NCI-H1694 treated with DMSO at 0.1 percent for 48 hours (cell line): Measurements from ENCODE around the gene HERPUD2.
A peak's percentile ranks its signal among the peaks of the same experiment; 100 is the strongest.
"Not testable (repeated sequence)": the region's sequence is repeated elsewhere in the genome, so short reads cannot be mapped to it uniquely, and the experiment has no call there.

ENCODE experiments used
- DNase-seq: peaks from one replicate; lab custom pipeline; 2025; lab: John Stamatoyannopoulos, UW

HERPUD2 gene

GRCh38 chr7:35677582-35678356, 17.2 kb downstream of the HERPUD2 start:
- no peak for DNase-seq

GRCh38 chr7:35676211-35676610, 18.7 kb downstream of the HERPUD2 start:
- no peak for DNase-seq

GRCh38 chr7:35670856-35671569, 23.9 kb downstream of the HERPUD2 start:
- DNase-seq: no peak

- not testable (repeated sequence) for DNase-seq
These were observed 34.5 kb downstream of the HERPUD2 start for GRCh38 chr7:35660411-35660810.

GRCh38 chr7:35658606-35659201, 36.2 kb downstream of the HERPUD2 start:
- DNase-seq: no peak

GRCh38 chr7:35657125-35657524, 37.8 kb downstream of the HERPUD2 start:
- no peak for DNase-seq

GRCh38 chr7:35654558-35654957, 40.4 kb downstream of the HERPUD2 start:
- not testable (repeated sequence) for DNase-seq

GRCh38 chr7:35652124-35652523, 42.8 kb downstream of the HERPUD2 start:
- DNase-seq: no peak

GRCh38 chr7:35650751-35651150, 44.2 kb downstream of the HERPUD2 start:
- no peak for DNase-seq

- DNase-seq: no peak
These were observed 45.2 kb downstream of the HERPUD2 start for GRCh38 chr7:35649711-35650110.

- DNase-seq: no peak
These were observed 46.6 kb downstream of the HERPUD2 start for GRCh38 chr7:35648367-35648766.

GRCh38 chr7:35647171-35647574, 47.8 kb downstream of the HERPUD2 start:
- peak; percentile 8 for DNase-seq

- DNase-seq: no peak
These were observed 48.5 kb downstream of the HERPUD2 start for GRCh38 chr7:35646289-35647023.

GRCh38 chr7:35645691-35646090, 49.2 kb downstream of the HERPUD2 start:
- no peak for DNase-seq

- DNase-seq: no peak
These were observed 64.6 kb downstream of the HERPUD2 start for GRCh38 chr7:35630024-35630972.

- peak; percentile 47 for DNase-seq
These were observed 70.4 kb downstream of the HERPUD2 start for GRCh38 chr7:35624299-35625186.

- DNase-seq: no peak
These were observed 71.6 kb downstream of the HERPUD2 start for GRCh38 chr7:35623381-35623780.

- no peak for DNase-seq
These were observed 75.1 kb downstream of the HERPUD2 start for GRCh38 chr7:35619863-35620262.

GRCh38 chr7:35617041-35617440, 77.9 kb downstream of the HERPUD2 start:
- no peak for DNase-seq

- DNase-seq: no peak
These were observed 81.8 kb downstream of the HERPUD2 start for GRCh38 chr7:35613150-35613549.
